Neural cell (in vitro differentiated cells): ENCODE results near the gene STAT3. TPM values are rescaled to one million over a fixed set of nuclear protein-coding genes. Genes with fewer than 3 reads are reported as not detected.

Experiments used
- H2AFZ ChIP-seq: fragments of 200-600, 300-800 bp; sonication (generic), shearing (Covaris generic); 2 replicates; pipeline ENCODE4 v1.6.0; 2014; ENCODE audit warnings: low read depth, mild to moderate bottlenecking, antibody characterized with exemption, low read length, moderate library complexity
- H3F3A ChIP-seq: fragments of 200-600 bp; shearing (Covaris generic); 2 replicates; pipeline ENCODE4 v1.6.1; 2016; ENCODE audit warnings: mild to moderate bottlenecking, moderate library complexity, mixed read lengths, antibody characterized with exemption, low read length; ENCODE audit not compliant: insufficient read depth, poor library complexity, severe bottlenecking
- H3K27ac ChIP-seq: fragments of 200-600, 300-800 bp; sonication (generic), shearing (Covaris generic); 2 replicates; pipeline ENCODE4 v1.5.1; 2014; ENCODE audit warnings: mild to moderate bottlenecking, low read length, moderate library complexity
- H3K27me3 ChIP-seq: fragments of 300-800, 200-600 bp; sonication (generic), shearing (Covaris generic); 2 replicates; pipeline ENCODE4 v1.6.0; 2014; ENCODE audit warnings: mild to moderate bottlenecking, low read depth, low read length, moderate library complexity; ENCODE audit not compliant: insufficient read depth
- H3K36me3 ChIP-seq: fragments of 300-800, 200-600 bp; sonication (generic), shearing (Covaris generic); 2 replicates; pipeline ENCODE4 v1.5.1; 2014; ENCODE audit warnings: mild to moderate bottlenecking, antibody characterized with exemption, low read length, moderate library complexity; ENCODE audit not compliant: insufficient read depth
- H3K4me2 ChIP-seq: fragments of 300-800, 200-600 bp; sonication (generic), shearing (Covaris generic); 2 replicates; pipeline ENCODE4 v1.6.0; 2014; ENCODE audit warnings: mild to moderate bottlenecking, low read length
- H3K4me3 ChIP-seq: fragments of 300-800, 200-600 bp; sonication (generic), shearing (Covaris generic); 2 replicates; pipeline ENCODE4 v1.5.1; 2014; ENCODE audit warnings: mild to moderate bottlenecking, low read length, moderate library complexity
- H3K79me2 ChIP-seq: fragments of 200-600 bp; shearing (Covaris generic); replicated peaks from 2 replicates; pipeline ENCODE4 v1.6.0; 2014; ENCODE audit warnings: mild to moderate bottlenecking, low read length, moderate library complexity; ENCODE audit not compliant: insufficient read depth
- H3K9ac ChIP-seq: fragments of 300-800, 200-600 bp; sonication (generic), shearing (Covaris generic); 2 replicates; pipeline ENCODE4 v1.6.1; 2016; ENCODE audit warnings: mild to moderate bottlenecking, low read length, mixed read lengths
- H3K9me2 ChIP-seq: fragments of 200-600 bp; shearing (Covaris generic); 2 replicates; pipeline ENCODE4 v1.6.1; 2016; ENCODE audit warnings: mild to moderate bottlenecking, low read length, mixed read lengths; ENCODE audit not compliant: insufficient read depth
- H3K9me3 ChIP-seq: fragments of 200-600, 300-800 bp; sonication (generic), shearing (Covaris generic); 2 replicates; pipeline ENCODE4 v1.6.1; 2016; ENCODE audit warnings: mild to moderate bottlenecking, mixed run types, low read length, moderate library complexity, mixed read lengths
- H4K20me1 ChIP-seq: fragments of 200-600 bp; shearing (Covaris generic); 2 replicates; pipeline ENCODE4 v1.6.1; 2016; ENCODE audit warnings: mild to moderate bottlenecking, mixed run types; ENCODE audit not compliant: insufficient read depth
- CTCF ChIP-seq: fragments of 450-650 bp; IDR thresholded peaks from 2 replicates; pipeline ENCODE4 v1.5.1; 2014; ENCODE audit warnings: antibody characterized with exemption, mild to moderate bottlenecking, moderate library complexity; ENCODE audit not compliant: poor library complexity, severe bottlenecking
- EP300 ChIP-seq: fragments of 450-650 bp; conservative IDR thresholded peaks from 2 replicates; pipeline ENCODE4 v1.6.1; 2014; ENCODE audit warnings: antibody characterized with exemption, mild to moderate bottlenecking, moderate library complexity; ENCODE audit not compliant: poor library complexity, severe bottlenecking
- EZH2 ChIP-seq: fragments of 200-600, 300-800 bp; shearing (Covaris generic), sonication (generic); IDR thresholded peaks from 2 replicates; pipeline ENCODE4 v1.6.1; 2014; ENCODE audit warnings: antibody characterized with exemption, low read length, borderline replicate concordance, mild to moderate bottlenecking; ENCODE audit not compliant: insufficient read depth, poor library complexity, severe bottlenecking
- MXI1 ChIP-seq: fragments of 450-650 bp; conservative IDR thresholded peaks from 2 replicates; pipeline ENCODE4 v1.6.1; 2014; ENCODE audit warnings: antibody characterized with exemption, mild to moderate bottlenecking; ENCODE audit not compliant: poor library complexity, severe bottlenecking
- POLR2AphosphoS5 ChIP-seq: IDR thresholded peaks from 2 replicates; pipeline ENCODE4 v1.6.1; 2012
- RAD21 ChIP-seq: fragments of 450-650 bp; conservative IDR thresholded peaks from 2 replicates; pipeline ENCODE4 v1.6.1; 2014; ENCODE audit warnings: antibody characterized with exemption, mild to moderate bottlenecking, moderate library complexity
- REST ChIP-seq: IDR thresholded peaks from 2 replicates; pipeline ENCODE4 v1.6.1; 2012; ENCODE audit warnings: borderline replicate concordance
- SMC3 ChIP-seq: fragments of 450-650 bp; conservative IDR thresholded peaks from 2 replicates; pipeline ENCODE4 v1.6.1; 2014; ENCODE audit warnings: antibody characterized with exemption, mild to moderate bottlenecking, moderate library complexity; ENCODE audit not compliant: poor library complexity
- TAF1 ChIP-seq: IDR thresholded peaks from 2 replicates; pipeline ENCODE4 v1.6.1; 2012; ENCODE audit warnings: low read depth
- polyA plus RNA-seq: library from polyadenylated mRNA; depleted of rRNA; stranded (reverse); fragments of >200 nt; gene quantifications from 2 replicates; pipeline ENCODE4 v1.2.3, GENCODE V29; 2014

Gene STAT3
- polyA plus RNA-seq, 1 donor from 2014 or later, result 24.2 TPM

DNA sequence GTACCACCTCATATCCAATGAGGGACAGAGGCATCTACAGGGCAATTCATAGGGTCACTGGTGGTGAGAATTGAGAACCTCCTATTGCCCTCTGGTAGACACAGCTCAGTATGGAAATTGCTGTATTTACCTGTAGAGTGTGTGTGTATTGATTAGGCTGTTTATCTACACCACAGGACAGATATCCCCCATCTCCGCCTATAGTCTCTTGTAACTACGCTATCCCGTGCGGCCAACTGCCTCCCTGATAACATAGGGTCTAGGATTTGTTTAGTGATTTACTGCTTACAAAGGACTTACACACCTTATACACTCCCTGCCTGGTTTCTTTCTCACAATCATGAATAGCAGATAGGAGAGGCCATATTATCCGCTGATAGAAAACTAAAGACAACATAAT, 1.7 kb upstream of the STAT3 start:
- no peaks in the 10 kb centered on the region for H3K27me3 ChIP-seq
- no peak overlapping the region for H3K27ac ChIP-seq
- peaks cover 29% of the 10 kb centered on the region for H3K79me2 ChIP-seq
- TF ChIP-seq MXI1 (no peak), EZH2 (no peak), EP300 (no peak), REST (no peak), POLR2AphosphoS5 (no peak), TAF1 (no peak), RAD21 (no peak), SMC3 (no peak), CTCF (no peak)
- no peaks in the 10 kb centered on the region for H3K36me3 ChIP-seq
- H2AFZ ChIP-seq, result no peak overlapping the region
- no peak overlapping the region for H3K4me3 ChIP-seq
- H4K20me1 ChIP-seq, result no peaks in the 10 kb centered on the region
- no peaks in the 10 kb centered on the region for H3K9me3 ChIP-seq
- no peaks in the 10 kb centered on the region for H3F3A ChIP-seq
- no peak overlapping the region for H3K9ac ChIP-seq
- H3K9me2 ChIP-seq, result no peaks in the 10 kb centered on the region
- H3K4me2 ChIP-seq, result no peak overlapping the region

DNA sequence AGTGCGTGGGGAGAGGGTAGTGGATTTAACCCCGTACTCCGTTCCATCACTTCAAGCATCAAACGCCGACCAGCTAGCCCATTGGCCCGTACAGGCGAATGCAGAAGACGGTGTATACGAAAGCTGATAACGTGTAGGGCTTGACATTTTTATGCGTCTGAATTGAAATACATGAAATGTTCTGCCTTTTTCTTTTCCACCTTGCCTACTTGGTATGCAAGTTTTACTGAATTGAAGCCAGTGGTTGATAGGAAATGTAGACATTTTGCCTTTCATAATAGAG, 834 bp upstream of the STAT3 start:
- Histone ChIP-seq H4K20me1 (no peaks in the 10 kb centered on the region), H3K4me3 (peak overlapping the region; percentile 98), H3K27me3 (no peaks in the 10 kb centered on the region), H3K27ac (peak overlapping the region; percentile 69), H3K79me2 (peaks cover 34% of the 10 kb centered on the region), H3K4me2 (no peak overlapping the region), H3F3A (no peaks in the 10 kb centered on the region), H3K9me3 (no peaks in the 10 kb centered on the region), H2AFZ (peak overlapping the region; percentile 53), H3K9ac (peak overlapping the region; percentile 47), H3K36me3 (no peaks in the 10 kb centered on the region), H3K9me2 (no peaks in the 10 kb centered on the region)
- TF ChIP-seq EZH2, result no peak
- TF ChIP-seq EP300, result no peak
- TF ChIP-seq CTCF, result no peak
- no peak for TF ChIP-seq MXI1
- no peak for TF ChIP-seq REST
- TF ChIP-seq POLR2AphosphoS5, result no peak
- no peak for TF ChIP-seq TAF1
- no peak for TF ChIP-seq SMC3
- no peak for TF ChIP-seq RAD21
